Lower leg skin (tissue), 4 donors: Measurements from ENCODE around the gene GPRIN2. TPM values are rescaled to one million over a fixed set of nuclear protein-coding genes. Genes with fewer than 3 reads are reported as not detected.
A peak's percentile ranks its signal among the peaks of the same experiment; 100 is the strongest.

Experiments used
- DNase-seq, 2 donors: peaks; one replicate each; pipeline ENCODE4 v3.0.0-alpha.2; 2019; ENCODE audit warnings: low spot score in 2 of 2
- H3K4me3 ChIP-seq: fragments of 200-600 bp; sonication (generic); 2 replicates; pipeline ENCODE4 v1.5.1; 2017; ENCODE audit warnings: mild to moderate bottlenecking, low read depth; ENCODE audit not compliant: poor library complexity, severe bottlenecking
- CTCF ChIP-seq, 3 donors: fragments of 450-650 bp; IDR thresholded peaks; one replicate each; pipeline ENCODE4 v1.5.1; 2016; ENCODE audit warnings: antibody characterized with exemption in 3 of 3, mild to moderate bottlenecking in 3 of 3, moderate library complexity in 2 of 3
- POLR2A ChIP-seq, 2 donors: fragments of 450-650 bp; IDR thresholded peaks; one replicate each; pipeline ENCODE4 v1.6.1; 2016 to 2017; ENCODE audit warnings: antibody characterized with exemption in 2 of 2, mild to moderate bottlenecking in 1 of 2, moderate library complexity in 1 of 2
- WGBS, 2 donors: methylation state at CpG; one replicate each; pipeline ENCODE4 v1.1.5; 2018; 5-methylcytosine and 5-hydroxymethylcytosine counted together
- intact Hi-C: fragments of 100-400 bp; cut with DNase I; formaldehyde crosslinking; loops from one replicate; pipeline ENCODE4 v1.15.0; 2023; ENCODE audit warnings: low total_unique reads
- total RNA-seq, 4 donors: library from RNA; depleted of rRNA; stranded (reverse); fragments of >200 nt; gene quantifications; one replicate each; pipeline ENCODE4 v1.1.0, GENCODE V29; 2016

Gene GPRIN2
- total RNA-seq, 4 donors from 2014 or later = 50.5 to 118 (median 61.8) TPM

GRCh38 chr10:46526682-46527038 lies 29.8 kb downstream of the GPRIN2 start:
- intact Hi-C loops = no loop called here
- TF ChIP-seq POLR2A (IDR thresholded peaks at IDR 0.05) = no peak
- peak in 1 of 2 donors; percentile 82 for DNase-seq
- no peak overlapping the region for H3K4me3 ChIP-seq
- 24 to 30% methylated on average over 7 of the region's 7 CpGs for WGBS, 2 donors

GRCh38 chr10:46525824-46526681 lies 30.4 kb downstream of the GPRIN2 start:
- no peak overlapping the region for H3K4me3 ChIP-seq
- peak in 1 of 2 donors; percentile 43 for DNase-seq
- intact Hi-C loops = no loop called here
- 93 to 95% methylated on average over 4 of the region's 4 CpGs for WGBS, 2 donors
- TF ChIP-seq POLR2A (IDR thresholded peaks at IDR 0.05) = no peak
- TF ChIP-seq CTCF (IDR thresholded peaks at IDR 0.05) = peak in 1 of 3 donors; percentile 7

- no peak overlapping the region for H3K4me3 ChIP-seq
- no peak for TF ChIP-seq CTCF (IDR thresholded peaks at IDR 0.05)
- TF ChIP-seq POLR2A (IDR thresholded peaks at IDR 0.05) = no peak
- DNase-seq = peak in 1 of 2 donors; percentile 81
- intact Hi-C loops = no loop called here
- 75 to 85% methylated on average over 5 of the region's 5 CpGs for WGBS, 2 donors
Measured at GRCh38 chr10:46525177-46525823, 31.2 kb downstream of the GPRIN2 start.

GRCh38 chr10:46524472-46525176 lies 31.8 kb downstream of the GPRIN2 start:
- no peak overlapping the region for H3K4me3 ChIP-seq
- peak in 1 of 2 donors; percentile 85 for DNase-seq
- intact Hi-C loops = no loop called here
- WGBS, 2 donors = 80 to 81% methylated on average over 14 of the region's 14 CpGs
- TF ChIP-seq CTCF (IDR thresholded peaks at IDR 0.05) (no peak), POLR2A (IDR thresholded peaks at IDR 0.05) (no peak)

- WGBS, 2 donors = 35 to 42% methylated on average over 8 of the region's 8 CpGs
- intact Hi-C loops = no loop called here
- peak in 1 of 2 donors; percentile 84 for DNase-seq
- TF ChIP-seq POLR2A (IDR thresholded peaks at IDR 0.05) (no peak), CTCF (IDR thresholded peaks at IDR 0.05) (no peak)
- no peak overlapping the region for H3K4me3 ChIP-seq
Measured at GRCh38 chr10:46523962-46524471, 32.4 kb downstream of the GPRIN2 start.
